ACHN (cell line): ENCODE measurements around the gene ASCC3.
"Not testable (repeated sequence)": the region's sequence is repeated elsewhere in the genome, so short reads cannot be mapped to it uniquely, and the experiment has no call there.

ENCODE experiments used
- DNase-seq: peaks from one replicate; pipeline ENCODE4 v3.0.0-alpha.2; 2015
- in situ Hi-C: cut with HindIII; loops from 2 replicates; pipeline ENCODE4 v1.10.0; 2017; ENCODE audit warnings: low sequenced_read_pairs, low pct_ligation_motif_present, low pct_unique_long_range_greater_than_20kb

ASCC3 gene

GRCh38 chr6:100829077-100829595 is 52.0 kb downstream of the ASCC3 start:
- in situ Hi-C loops, DNase-seq: not testable (repeated sequence)

GRCh38 chr6:100823041-100823440 is 58.1 kb downstream of the ASCC3 start:
- in situ Hi-C loops: no loop called here
- DNase-seq: no peak

DNA sequence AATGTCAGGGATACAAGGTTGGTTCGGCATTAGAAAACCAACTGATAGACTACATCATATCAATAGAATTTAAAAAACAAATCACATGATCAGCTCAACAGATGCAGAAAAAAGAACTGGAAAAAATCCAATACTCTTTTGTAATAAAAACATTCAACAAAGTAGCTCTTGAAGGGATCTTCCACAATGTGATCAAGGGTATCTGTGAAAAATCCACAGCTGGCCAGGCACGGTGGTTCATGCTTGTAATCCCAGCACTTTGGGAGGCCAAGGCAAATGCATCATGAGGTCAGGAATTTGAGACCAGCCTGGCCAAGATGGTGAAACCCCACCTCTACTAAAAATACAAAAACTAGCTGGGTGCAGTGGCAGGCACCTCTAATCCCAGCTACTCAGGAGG is 63.1 kb downstream of the ASCC3 start:
- in situ Hi-C loops: no loop called here
- DNase-seq: no peak

- in situ Hi-C loops: no loop called here
- no peak for DNase-seq
Measured at GRCh38 chr6:100810015-100810414, 71.1 kb downstream of the ASCC3 start.

GRCh38 chr6:100809346-100809745 is 71.8 kb downstream of the ASCC3 start:
- no peak for DNase-seq
- in situ Hi-C loops: no loop called here

- peak; percentile 44 for DNase-seq
- in situ Hi-C loops: no loop called here
Measured at GRCh38 chr6:100808638-100809275, 72.4 kb downstream of the ASCC3 start.

GRCh38 chr6:100806296-100806695 is 74.8 kb downstream of the ASCC3 start:
- DNase-seq: no peak
- in situ Hi-C loops: no loop called here

DNA sequence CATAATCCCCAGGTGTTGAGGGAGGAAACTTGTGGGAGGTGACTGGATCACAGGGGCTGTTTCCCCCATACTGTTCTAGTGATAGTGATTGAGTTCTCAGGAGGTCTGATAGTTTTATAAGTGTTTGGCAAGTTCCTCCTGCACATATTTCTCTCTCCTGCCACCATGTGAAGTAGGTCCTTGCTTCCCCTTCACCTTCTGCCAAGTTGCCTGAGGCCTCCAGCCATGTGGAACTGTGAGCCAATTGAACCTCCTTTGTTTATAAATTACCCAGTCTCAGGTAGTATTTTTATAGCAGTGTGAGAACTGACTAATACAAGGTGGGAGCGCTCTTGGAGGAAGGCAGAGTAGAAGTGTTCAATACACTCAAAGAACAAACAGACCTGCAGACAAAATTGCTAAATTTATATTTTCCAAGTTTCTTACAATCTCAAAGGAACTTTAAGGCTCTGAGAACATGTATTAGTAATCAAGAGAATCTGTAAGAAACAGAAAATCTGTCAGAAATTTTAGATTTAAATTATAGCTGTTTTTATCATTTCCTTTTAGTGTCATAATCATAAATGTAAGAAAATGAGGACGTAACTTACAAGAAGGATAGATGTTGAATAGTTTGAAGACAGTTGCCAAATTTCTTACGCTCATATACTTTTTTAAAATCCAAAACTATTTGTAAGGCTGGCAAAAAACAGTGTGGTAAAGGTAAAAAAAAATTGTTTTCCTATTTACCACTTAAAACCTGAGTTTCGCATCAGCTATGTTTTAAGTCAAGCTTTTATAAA is 77.7 kb downstream of the ASCC3 start:
- no peak for DNase-seq
- in situ Hi-C loops: no loop called here

DNA sequence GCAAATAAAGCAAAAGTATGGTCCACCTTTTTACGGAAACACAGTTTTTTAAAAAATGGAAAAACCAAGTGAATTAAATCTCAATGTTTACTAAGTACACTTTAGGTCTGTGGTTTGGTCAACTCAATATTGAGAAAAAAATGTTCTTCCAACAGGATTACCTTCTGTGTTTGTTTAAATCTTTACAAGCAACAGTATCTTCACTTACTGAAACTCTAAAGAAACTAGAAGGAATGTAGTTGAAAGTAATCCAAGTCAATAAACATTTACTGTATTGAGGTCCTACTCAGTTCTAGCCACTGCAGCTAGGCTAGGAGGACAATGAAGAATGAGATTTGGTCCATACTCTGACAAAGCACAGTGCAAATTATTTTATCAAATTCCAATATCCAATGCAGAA is 80.1 kb downstream of the ASCC3 start:
- no peak for DNase-seq
- in situ Hi-C loops: no loop called here

DNA sequence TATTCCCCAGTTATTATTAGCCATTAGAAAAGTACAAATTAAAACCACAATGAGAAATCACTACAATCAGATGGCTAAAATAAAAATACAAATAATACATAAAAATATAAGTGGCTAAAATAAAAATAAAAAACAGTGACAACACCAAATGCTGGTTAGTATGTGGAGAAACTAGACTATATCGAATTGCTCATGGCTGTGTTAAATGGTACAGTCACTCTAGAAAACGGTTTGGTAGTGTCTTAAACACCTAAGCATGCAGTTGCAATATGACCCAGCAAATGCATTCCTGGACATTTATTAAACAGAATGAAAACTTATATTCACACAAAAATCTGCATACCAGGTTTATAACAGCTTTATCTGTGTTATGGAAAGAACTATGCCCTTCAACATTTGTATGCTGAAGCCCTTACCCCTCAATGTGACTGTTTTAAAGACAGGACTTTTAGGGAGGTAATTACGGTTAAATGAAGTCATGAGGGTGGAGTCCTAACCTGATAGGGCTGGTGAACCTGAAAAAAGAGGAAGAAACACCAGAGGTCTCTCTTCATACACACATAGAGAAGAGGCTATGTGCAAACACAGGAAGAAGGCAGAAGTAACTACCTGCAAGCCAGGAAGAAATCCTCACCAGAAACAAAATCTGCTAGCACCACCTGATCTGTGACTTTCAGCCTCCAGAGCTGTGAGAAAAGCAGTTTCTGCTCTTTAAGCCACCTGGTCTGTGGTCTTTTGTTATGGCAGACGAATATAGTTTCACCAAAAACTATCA is 84.9 kb downstream of the ASCC3 start:
- no peak for DNase-seq
- in situ Hi-C loops: no loop called here

GRCh38 chr6:100790084-100790483 is 91.0 kb downstream of the ASCC3 start:
- in situ Hi-C loops: no loop called here
- DNase-seq: no peak

DNA sequence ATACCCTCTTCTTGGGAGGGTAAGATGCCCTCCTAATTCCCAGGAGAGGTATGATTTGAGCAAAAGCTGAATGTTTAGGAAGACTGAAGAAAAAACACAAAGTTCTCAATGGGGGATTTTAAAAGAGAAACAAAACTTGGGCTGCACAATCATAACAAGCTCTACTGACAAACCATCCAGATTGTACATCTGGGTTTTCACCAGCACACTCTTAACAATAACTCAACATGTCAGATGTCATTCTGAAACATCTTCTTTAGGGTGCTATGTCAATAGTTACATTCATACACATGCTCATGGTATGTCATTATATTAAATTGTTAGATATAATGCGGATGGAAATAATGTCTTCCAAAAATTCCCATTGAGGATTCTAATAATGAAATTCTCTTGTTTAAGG is 95.1 kb downstream of the ASCC3 start:
- DNase-seq: no peak
- in situ Hi-C loops: no loop called here

DNA sequence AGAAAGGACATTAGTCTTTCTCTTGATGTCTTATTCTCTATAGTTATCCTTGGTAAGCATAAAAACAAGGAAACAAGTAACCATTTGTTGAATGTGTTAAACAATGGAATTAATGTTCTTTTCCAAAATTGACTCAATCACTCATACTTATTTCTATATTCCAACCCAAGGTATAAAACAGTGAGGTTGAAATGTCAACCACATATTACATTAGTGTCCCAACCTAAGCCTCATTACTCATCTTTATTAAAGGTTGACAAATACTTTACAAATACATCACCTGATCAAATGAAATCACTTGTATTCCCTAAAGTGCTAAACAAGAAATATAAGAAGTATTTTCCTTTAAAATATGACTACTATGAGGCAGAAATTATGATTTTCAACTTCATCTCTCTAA is 100.5 kb downstream of the ASCC3 start:
- in situ Hi-C loops: no loop called here
- no peak for DNase-seq

DNA sequence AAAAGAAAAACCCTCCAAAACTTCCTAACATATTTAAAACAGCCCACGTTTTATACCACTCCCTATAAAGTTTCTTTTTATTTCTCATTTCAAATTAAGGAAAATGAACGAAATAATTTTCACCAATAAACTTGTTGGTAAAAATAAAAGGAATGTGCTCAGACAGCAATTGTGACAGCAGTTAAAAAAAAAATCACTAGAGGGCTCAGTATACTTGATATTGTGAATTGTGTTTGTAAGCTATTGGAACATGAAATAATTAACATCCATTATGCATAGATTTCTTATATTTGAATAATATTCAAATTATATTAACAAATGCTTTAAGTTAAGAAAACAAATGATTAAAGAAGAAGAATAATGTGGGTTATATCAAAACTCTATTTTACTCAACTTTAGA is 105.5 kb downstream of the ASCC3 start:
- in situ Hi-C loops: no loop called here
- DNase-seq: no peak

GRCh38 chr6:100774681-100775080 is 106.4 kb downstream of the ASCC3 start:
- DNase-seq: no peak
- in situ Hi-C loops: no loop called here

- DNase-seq: no peak
- in situ Hi-C loops: no loop called here
Measured at GRCh38 chr6:100768816-100769351, 112.2 kb downstream of the ASCC3 start.

GRCh38 chr6:100763617-100764241 is 117.4 kb downstream of the ASCC3 start:
- in situ Hi-C loops: no loop called here
- no peak for DNase-seq

DNA sequence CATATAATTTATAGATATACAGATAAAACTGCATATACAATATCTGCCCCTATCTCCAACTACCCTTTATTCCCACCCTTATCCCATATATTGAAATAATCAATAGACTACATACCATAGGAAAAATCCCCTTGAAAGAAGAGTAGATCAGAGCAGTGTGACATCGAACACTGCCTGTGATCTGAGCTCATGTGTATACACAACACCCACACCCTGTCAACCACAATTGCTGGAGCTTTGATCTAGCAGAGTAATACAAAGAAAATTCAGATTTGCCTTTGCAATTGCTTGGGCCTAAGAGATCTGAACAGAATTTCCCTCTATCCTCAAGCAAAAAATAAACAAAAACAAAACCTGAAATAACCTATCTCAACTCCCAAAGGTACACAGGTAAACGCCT is 119.3 kb downstream of the ASCC3 start:
- in situ Hi-C loops: no loop called here
- no peak for DNase-seq

DNA sequence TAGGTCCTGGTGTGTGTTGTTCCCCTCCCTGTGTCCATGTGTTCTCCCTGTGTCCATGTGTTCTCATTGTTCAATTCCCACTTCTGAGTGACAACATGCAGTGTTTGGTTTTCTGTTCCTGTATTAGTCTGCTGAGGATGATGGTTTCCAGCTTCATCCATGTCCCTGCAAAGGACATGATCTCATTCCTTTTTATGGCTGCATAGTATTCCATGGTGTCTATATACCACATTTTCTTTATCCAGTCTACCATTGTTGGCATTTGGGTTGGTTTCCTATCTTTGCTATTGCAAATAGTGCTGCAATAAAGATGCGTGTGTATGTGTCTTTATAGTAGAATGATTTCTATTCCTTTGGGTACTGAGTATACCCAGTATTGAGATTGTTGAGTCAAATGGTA is 122.7 kb downstream of the ASCC3 start:
- in situ Hi-C loops, DNase-seq: not testable (repeated sequence)
